Measurements from ENCODE around the gene TPO.

- TF ChIP-seq EZH2 (IDR thresholded peaks at IDR 0.05; ENCODE audit: borderline replicate concordance) (no peak), CTCF (IDR thresholded peaks at IDR 0.05; ENCODE audit: poor library complexity) (no peak)
Measured at GRCh38 chr2:1397350-1397749, 15.9 kb upstream of the TPO start.

Measured in hepatocyte (in vitro differentiated cells).